Measurements from ENCODE around the gene PSPN. TPM values are rescaled to one million over a fixed set of nuclear protein-coding genes. Genes with fewer than 3 reads are reported as not detected.
A peak's percentile ranks its signal among the peaks of the same experiment; 100 is the strongest.

PSPN gene
- total and polyA plus RNA-seq, 9 of the 15 experiments (the other 6 are each of a cell fraction or from before 2014, with no cell fraction given), result 0.21 to 1.1 (median 0.58) TPM

DNA sequence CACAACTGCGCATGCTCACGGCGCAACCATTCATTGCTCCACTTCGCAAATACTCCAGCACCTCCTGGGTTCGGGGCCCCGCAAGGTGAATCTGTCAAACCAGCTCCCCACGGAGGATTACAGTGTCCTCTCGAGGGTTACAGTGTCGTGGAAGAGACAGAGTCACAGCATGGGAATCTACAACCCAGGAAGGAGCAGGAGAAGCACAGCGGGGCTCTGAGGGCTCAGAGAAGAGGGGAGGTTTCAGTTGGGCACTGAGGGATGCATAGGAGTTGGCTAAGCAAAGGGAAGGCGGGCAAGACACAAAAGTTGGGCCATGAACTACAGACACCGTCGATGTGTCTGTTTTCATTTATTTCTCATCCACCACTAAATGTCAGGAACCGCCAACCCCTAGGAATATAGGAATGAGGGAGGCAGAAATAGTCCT lies 18.3 kb upstream of the PSPN start:
- POLR2A ChIA-PET, result interaction anchor here (1.1 to 1.2 kb wide), 2 partner anchors 14 to 171 kb away, joined by 3 read pairs; no protein-coding TSS in a partner anchor
- intact Hi-C loops (cut with micrococcal nuclease), result no loop called here
- TF ChIP-seq MTF1 (CRISPR knock-in tag; IDR thresholded peaks at IDR 0.05; ENCODE audit: borderline replicate concordance) (no peak), HMG20B (CRISPR knock-in tag; IDR thresholded peaks at IDR 0.05) (no peak), MYNN (IDR thresholded peaks at IDR 0.05) (no peak), MYNN (CRISPR knock-in tag; IDR thresholded peaks at IDR 0.05) (no peak), ETV1 (tag; conservative IDR thresholded peaks at IDR 0.05; ENCODE audit: low read depth) (no peak), SMAD3 (CRISPR knock-in tag; conservative IDR thresholded peaks at IDR 0.05) (no peak), ZNF75A (CRISPR knock-in tag; IDR thresholded peaks at IDR 0.05) (no peak), PHB (CRISPR knock-in tag; IDR thresholded peaks at IDR 0.05) (no peak), CEBPB (tag; IDR thresholded peaks at IDR 0.05) (no peak), ZBTB1 (CRISPR knock-in tag; IDR thresholded peaks at IDR 0.05; ENCODE audit: borderline replicate concordance, low read depth) (no peak), NFIC (IDR thresholded peaks at IDR 0.05) (no peak), EHMT2 (IDR thresholded peaks at IDR 0.05) (no peak), SMC3 (conservative IDR thresholded peaks at IDR 0.05; ENCODE audit: insufficient read depth, low read depth, low read length) (no peak), ZNF121 (CRISPR knock-in tag; conservative IDR thresholded peaks at IDR 0.05) (no peak)
- TF ChIP-seq, protein P1, sequence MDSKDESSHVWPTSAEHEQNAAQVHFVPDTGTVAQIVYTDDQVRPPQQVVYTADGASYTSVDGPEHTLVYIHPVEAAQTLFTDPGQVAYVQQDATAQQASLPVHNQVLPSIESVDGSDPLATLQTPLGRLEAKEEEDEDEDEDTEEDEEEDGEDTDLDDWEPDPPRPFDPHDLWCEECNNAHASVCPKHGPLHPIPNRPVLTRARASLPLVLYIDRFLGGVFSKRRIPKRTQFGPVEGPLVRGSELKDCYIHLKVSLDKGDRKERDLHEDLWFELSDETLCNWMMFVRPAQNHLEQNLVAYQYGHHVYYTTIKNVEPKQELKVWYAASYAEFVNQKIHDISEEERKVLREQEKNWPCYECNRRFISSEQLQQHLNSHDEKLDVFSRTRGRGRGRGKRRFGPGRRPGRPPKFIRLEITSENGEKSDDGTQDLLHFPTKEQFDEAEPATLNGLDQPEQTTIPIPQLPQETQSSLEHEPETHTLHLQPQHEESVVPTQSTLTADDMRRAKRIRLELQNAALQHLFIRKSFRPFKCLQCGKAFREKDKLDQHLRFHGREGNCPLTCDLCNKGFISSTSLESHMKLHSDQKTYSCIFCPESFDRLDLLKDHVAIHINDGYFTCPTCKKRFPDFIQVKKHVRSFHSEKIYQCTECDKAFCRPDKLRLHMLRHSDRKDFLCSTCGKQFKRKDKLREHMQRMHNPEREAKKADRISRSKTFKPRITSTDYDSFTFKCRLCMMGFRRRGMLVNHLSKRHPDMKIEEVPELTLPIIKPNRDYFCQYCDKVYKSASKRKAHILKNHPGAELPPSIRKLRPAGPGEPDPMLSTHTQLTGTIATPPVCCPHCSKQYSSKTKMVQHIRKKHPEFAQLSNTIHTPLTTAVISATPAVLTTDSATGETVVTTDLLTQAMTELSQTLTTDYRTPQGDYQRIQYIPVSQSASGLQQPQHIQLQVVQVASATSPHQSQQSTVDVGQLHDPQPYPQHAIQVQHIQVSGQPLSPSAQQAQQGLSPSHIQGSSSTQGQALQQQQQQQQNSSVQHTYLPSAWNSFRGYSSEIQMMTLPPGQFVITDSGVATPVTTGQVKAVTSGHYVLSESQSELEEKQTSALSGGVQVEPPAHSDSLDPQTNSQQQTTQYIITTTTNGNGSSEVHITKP (IDR thresholded peaks at IDR 0.05; ENCODE audit: partially characterized antibody), result peak; percentile 3
- TF ChIP-seq, protein P2, sequence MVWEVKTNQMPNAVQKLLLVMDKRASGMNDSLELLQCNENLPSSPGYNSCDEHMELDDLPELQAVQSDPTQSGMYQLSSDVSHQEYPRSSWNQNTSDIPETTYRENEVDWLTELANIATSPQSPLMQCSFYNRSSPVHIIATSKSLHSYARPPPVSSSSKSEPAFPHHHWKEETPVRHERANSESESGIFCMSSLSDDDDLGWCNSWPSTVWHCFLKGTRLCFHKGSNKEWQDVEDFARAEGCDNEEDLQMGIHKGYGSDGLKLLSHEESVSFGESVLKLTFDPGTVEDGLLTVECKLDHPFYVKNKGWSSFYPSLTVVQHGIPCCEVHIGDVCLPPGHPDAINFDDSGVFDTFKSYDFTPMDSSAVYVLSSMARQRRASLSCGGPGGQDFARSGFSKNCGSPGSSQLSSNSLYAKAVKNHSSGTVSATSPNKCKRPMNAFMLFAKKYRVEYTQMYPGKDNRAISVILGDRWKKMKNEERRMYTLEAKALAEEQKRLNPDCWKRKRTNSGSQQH (CRISPR knock-in tag; IDR thresholded peaks at IDR 0.05), result no peak
- TF ChIP-seq, protein P3, sequence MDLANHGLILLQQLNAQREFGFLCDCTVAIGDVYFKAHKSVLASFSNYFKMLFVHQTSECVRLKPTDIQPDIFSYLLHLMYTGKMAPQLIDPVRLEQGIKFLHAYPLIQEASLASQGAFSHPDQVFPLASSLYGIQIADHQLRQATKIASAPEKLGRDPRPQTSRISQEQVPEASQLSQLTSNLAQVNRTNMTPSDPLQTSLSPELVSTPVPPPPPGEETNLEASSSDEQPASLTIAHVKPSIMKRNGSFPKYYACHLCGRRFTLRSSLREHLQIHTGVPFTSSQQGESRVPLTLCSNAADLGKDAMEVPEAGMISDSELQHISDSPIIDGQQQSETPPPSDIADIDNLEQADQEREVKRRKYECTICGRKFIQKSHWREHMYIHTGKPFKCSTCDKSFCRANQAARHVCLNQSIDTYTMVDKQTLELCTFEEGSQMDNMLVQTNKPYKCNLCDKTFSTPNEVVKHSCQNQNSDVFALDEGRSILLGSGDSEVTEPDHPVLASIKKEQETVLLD (IDR thresholded peaks at IDR 0.05), result peak; percentile 72

More for the DNA sequence above, 18.3 kb upstream of the PSPN start:
- Histone ChIP-seq H3K9me3 (replicated peaks; ENCODE audit: control insufficient read depth, insufficient read depth, low read depth, low read length) (no peaks in the 10 kb centered on the region), H3K4me1 (replicated peaks in 1 of 2; ENCODE audit: control insufficient read depth in 2 of 2, insufficient read depth in 2 of 2, low read length in 2 of 2) (peaks cover 8 to 21% of the 10 kb centered on the region in 2 experiments; a peak in 3 of 5 replicates), H4K20me1 (replicated peaks; ENCODE audit: control insufficient read depth, insufficient read depth, low read length) (no peaks in the 10 kb centered on the region), H2AFZ (ENCODE audit: low read depth, low read length) (peak overlapping the region; percentile 100), H3K9ac (ENCODE audit: insufficient read depth in 1 of 2, low read depth in 2 of 2, low read length in 2 of 2) (peak overlapping the region; percentile 95 to 96), H3K79me2 (ENCODE audit: control insufficient read depth, insufficient read depth, low read length) (peaks cover 23% of the 10 kb centered on the region), H3K9me1 (ENCODE audit: control insufficient read depth, insufficient read depth, low read length) (no peaks in the 10 kb centered on the region), H3K4me3 (peak overlapping the region; percentile 87), H3K36me3 (ENCODE audit: control insufficient read depth, insufficient read depth, low read length) (peaks cover 26% of the 10 kb centered on the region; the same call in 2 of the 3 replicates), H3K4me2 (ENCODE audit: insufficient read depth, low read length) (peak overlapping the region; percentile 98), H3K27ac (ENCODE audit: extremely low read depth, low read depth, low read length) (peak overlapping the region; percentile 87), H3K27me3 (ENCODE audit: control insufficient read depth in 2 of 2, insufficient read depth in 2 of 2, low read length in 2 of 2) (no peaks in the 10 kb centered on the region)
- BruUV-seq (replicated peaks), result no TSS peak
- ATAC-seq, result no peak
- FAIRE-seq, result no peak
- no peak for DNase-seq (ENCODE audit: extremely low read depth in 1 of 4, low spot score in 3 of 4)
- CTCF ChIA-PET (ENCODE audit: low intra/inter-chr PET ratio), result no interaction called here
- WGBS (ENCODE audit: insufficient coverage, low coverage, missing lambda C conversion rate), result 35% methylated on average over 14 of the region's 14 CpGs
- in situ Hi-C loops (cut with MboI), result no loop called here
